HG03066 (cell line): ENCODE results near the gene KIAA1671.

ENCODE experiments used
- ATAC-seq: cut with Tn5 transposase; IDR thresholded peaks from one replicate; pipeline ENCODE4 v1.9.1; 2021; ENCODE audit warnings: low read depth; ENCODE audit not compliant: unreplicated experiment

KIAA1671 gene

GRCh38 chr22:24950272-24950902 is 2.1 kb upstream of the KIAA1671 start:
- no peak for ATAC-seq

- no peak for ATAC-seq
Measured at GRCh38 chr22:24952837-24953383, 394 bp downstream of the KIAA1671 start.

- no peak for ATAC-seq
Measured at GRCh38 chr22:24953384-24954113, 1.0 kb downstream of the KIAA1671 start.

- ATAC-seq: no peak
Measured at GRCh38 chr22:24954114-24954463, 1.6 kb downstream of the KIAA1671 start.

GRCh38 chr22:24954856-24955255 is 2.3 kb downstream of the KIAA1671 start:
- no peak for ATAC-seq

GRCh38 chr22:24957043-24957442 is 4.5 kb downstream of the KIAA1671 start:
- no peak for ATAC-seq

GRCh38 chr22:24961217-24961844 is 8.8 kb downstream of the KIAA1671 start:
- ATAC-seq: no peak

GRCh38 chr22:24962094-24962493 is 9.6 kb downstream of the KIAA1671 start:
- ATAC-seq: no peak

GRCh38 chr22:24962835-24963234 is 10.3 kb downstream of the KIAA1671 start:
- no peak for ATAC-seq

- no peak for ATAC-seq
Measured at GRCh38 chr22:24964441-24964840, 11.9 kb downstream of the KIAA1671 start.

GRCh38 chr22:24965822-24966626 is 13.5 kb downstream of the KIAA1671 start:
- no peak for ATAC-seq

GRCh38 chr22:24968066-24968561 is 15.6 kb downstream of the KIAA1671 start:
- no peak for ATAC-seq

- no peak for ATAC-seq
Measured at GRCh38 chr22:24969560-24970301, 17.2 kb downstream of the KIAA1671 start.

- no peak for ATAC-seq
Measured at GRCh38 chr22:24972369-24972768, 19.9 kb downstream of the KIAA1671 start.

GRCh38 chr22:24973872-24974271 is 21.4 kb downstream of the KIAA1671 start:
- no peak for ATAC-seq

GRCh38 chr22:24975125-24975640 is 22.7 kb downstream of the KIAA1671 start:
- ATAC-seq: no peak

- ATAC-seq: no peak
Measured at GRCh38 chr22:24975813-24976341, 23.4 kb downstream of the KIAA1671 start.

GRCh38 chr22:24976442-24977218 is 24.1 kb downstream of the KIAA1671 start:
- ATAC-seq: no peak
